SK-N-SH treated with all-trans-retinoic acid at 6 μM for 48 hours (cell line): ENCODE data around the gene ABI3.

Experiments used
- ATAC-seq: fragments of 200-7000 bp; cut with Tn5 transposase; 3 replicates; pipeline ENCODE4 v1.9.1; 2020; ENCODE audit warnings: mild to moderate bottlenecking, moderate library complexity
- ARNTL ChIP-seq: fragments of 450-650 bp; formaldehyde crosslinking; IDR thresholded peaks from 2 replicates; pipeline ENCODE4 v1.5.0; 2020; ENCODE audit warnings: low read depth, mild to moderate bottlenecking, moderate library complexity, borderline replicate concordance
- BACH2 ChIP-seq: fragments of 250-450 bp; sonication (Bioruptor Pico); IDR thresholded peaks from 2 replicates; pipeline ENCODE4 v1.9.0; 2021; ENCODE audit warnings: mild to moderate bottlenecking, borderline replicate concordance
- CREB5 ChIP-seq: fragments of 250-450 bp; sonication (Bioruptor Pico); IDR thresholded peaks from 2 replicates; pipeline ENCODE4 v1.5.1; 2020; ENCODE audit warnings: low read depth, mild to moderate bottlenecking, moderate library complexity
- CSRNP3 ChIP-seq: fragments of 250-450 bp; sonication (Bioruptor Pico); IDR thresholded peaks from 2 replicates; pipeline ENCODE4 v1.5.1; 2021; ENCODE audit warnings: mild to moderate bottlenecking, moderate library complexity
- ESRRG ChIP-seq: fragments of 250-450 bp; sonication (Bioruptor Pico); IDR thresholded peaks from 2 replicates; pipeline ENCODE4 v1.6.1; 2021; ENCODE audit warnings: mild to moderate bottlenecking
- ISL1 ChIP-seq: fragments of 250-450 bp; sonication (Bioruptor Pico); IDR thresholded peaks from 2 replicates; pipeline ENCODE4 v2.1.2; 2022; ENCODE audit warnings: mild to moderate bottlenecking, moderate library complexity
- OSR1 ChIP-seq: fragments of 250-450 bp; sonication (Bioruptor Pico); IDR thresholded peaks from 2 replicates; pipeline ENCODE4 v1.8.0; 2022; ENCODE audit warnings: moderate library complexity, mild to moderate bottlenecking, inconsistent platforms
- PATZ1 ChIP-seq: fragments of 250-450 bp; sonication (Bioruptor Pico); IDR thresholded peaks from 2 replicates; pipeline ENCODE4 v1.8.0; 2020; ENCODE audit warnings: mild to moderate bottlenecking, moderate library complexity, borderline replicate concordance
- POU6F1 ChIP-seq: fragments of 250-450 bp; sonication (Bioruptor Pico); IDR thresholded peaks from 2 replicates; pipeline ENCODE4 v1.8.0; 2021; ENCODE audit warnings: low read depth, mild to moderate bottlenecking, moderate library complexity, borderline replicate concordance
- PPARA ChIP-seq: fragments of 250-450 bp; sonication (Bioruptor Pico); IDR thresholded peaks from 2 replicates; pipeline ENCODE4 v1.5.0; 2020; ENCODE audit warnings: mild to moderate bottlenecking, borderline replicate concordance
- RARB ChIP-seq: fragments of 250-450 bp; sonication (Bioruptor Pico); IDR thresholded peaks from 2 replicates; pipeline ENCODE4 v1.8.0; 2021; ENCODE audit warnings: mild to moderate bottlenecking, moderate library complexity
- SNAI2 ChIP-seq: fragments of 250-450 bp; sonication (Bioruptor Pico); IDR thresholded peaks from 2 replicates; pipeline ENCODE4 v1.5.0; 2020; ENCODE audit warnings: mild to moderate bottlenecking, moderate library complexity
- TCF4 ChIP-seq: fragments of 250-450 bp; sonication (Bioruptor Pico); IDR thresholded peaks from 2 replicates; pipeline ENCODE4 v1.8.0; 2021; ENCODE audit warnings: mild to moderate bottlenecking, moderate library complexity, borderline replicate concordance
- TOX ChIP-seq: fragments of 250-450 bp; sonication (Bioruptor Pico); IDR thresholded peaks from 2 replicates; pipeline ENCODE4 v1.8.0; 2021; ENCODE audit warnings: mild to moderate bottlenecking, moderate library complexity, borderline replicate concordance
- TSHZ2 ChIP-seq: fragments of 250-450 bp; sonication (Bioruptor Pico); IDR thresholded peaks from 2 replicates; pipeline ENCODE4 v1.5.0; 2020; ENCODE audit warnings: mild to moderate bottlenecking, moderate library complexity
- ZC3H10 ChIP-seq: fragments of 250-450 bp; sonication (Bioruptor Pico); IDR thresholded peaks from 2 replicates; pipeline ENCODE4 v1.5.1; 2021; ENCODE audit warnings: mild to moderate bottlenecking, moderate library complexity
- ZFP3 ChIP-seq: fragments of 250-450 bp; sonication (Bioruptor Pico); IDR thresholded peaks from 2 replicates; pipeline ENCODE4 v1.5.0; 2020; ENCODE audit warnings: mild to moderate bottlenecking, moderate library complexity
- ZFP30 ChIP-seq: fragments of 450-650 bp; formaldehyde crosslinking; IDR thresholded peaks from 2 replicates; pipeline ENCODE4 v1.5.0; 2022; ENCODE audit warnings: mild to moderate bottlenecking, moderate library complexity
- ZNF70 ChIP-seq: fragments of 450-650 bp; formaldehyde crosslinking; IDR thresholded peaks from 2 replicates; pipeline ENCODE4 v1.5.0; 2020; ENCODE audit warnings: mild to moderate bottlenecking, moderate library complexity
- ZNF8 ChIP-seq: fragments of 450-650 bp; formaldehyde crosslinking; IDR thresholded peaks from 2 replicates; pipeline ENCODE4 v1.5.0; 2020; ENCODE audit warnings: mild to moderate bottlenecking, moderate library complexity

ABI3 gene

GRCh38 chr17:49194297-49194607, 16.3 kb upstream of the ABI3 start:
- ATAC-seq, result no peak
- TF ChIP-seq RARB (CRISPR knock-in tag) (no peak), POU6F1 (CRISPR knock-in tag) (no peak), ZC3H10 (CRISPR knock-in tag) (no peak), PPARA (CRISPR knock-in tag) (no peak), CSRNP3 (CRISPR knock-in tag) (no peak), ZNF70 (CRISPR knock-in tag) (no peak), ZNF8 (CRISPR knock-in tag) (no peak), ZFP3 (CRISPR knock-in tag) (no peak), ESRRG (CRISPR knock-in tag) (no peak), ARNTL (no peak), OSR1 (CRISPR knock-in tag) (no peak), PATZ1 (no peak), ZFP30 (no peak), CREB5 (CRISPR knock-in tag) (no peak), SNAI2 (no peak), TSHZ2 (no peak), TCF4 (no peak), BACH2 (no peak), ISL1 (CRISPR knock-in tag) (no peak)

- no peak for ATAC-seq
- TF ChIP-seq PATZ1 (no peak), ARNTL (no peak), TOX (CRISPR knock-in tag) (no peak), ISL1 (CRISPR knock-in tag) (no peak), ZFP3 (CRISPR knock-in tag) (no peak), SNAI2 (no peak), TSHZ2 (no peak), PPARA (CRISPR knock-in tag) (no peak), CSRNP3 (CRISPR knock-in tag) (no peak), ZC3H10 (CRISPR knock-in tag) (no peak)
These were observed 14.8 kb upstream of the ABI3 start for GRCh38 chr17:49195751-49196150.
